ENCODE measurements around the gene CPSF6. TPM values are rescaled to one million over a fixed set of nuclear protein-coding genes. Genes with fewer than 3 reads are reported as not detected.

Gene CPSF6
- total RNA-seq, 1 experiment from 2014 or later, result 124 TPM

GRCh38 chr12:69231479-69231878 lies 7.9 kb upstream of the CPSF6 start (continued):
- TF ChIP-seq PRDM15 (CRISPR knock-in tag; IDR thresholded peaks at IDR 0.05) (no peak), E2F4 (CRISPR knock-in tag; IDR thresholded peaks at IDR 0.05; ENCODE audit: borderline replicate concordance, low read depth) (no peak)

- TF ChIP-seq PREB (CRISPR knock-in tag; IDR thresholded peaks at IDR 0.05; ENCODE audit: borderline replicate concordance) (no peak), HMGA2 (CRISPR knock-in tag; IDR thresholded peaks at IDR 0.05) (no peak), ATF3 (CRISPR knock-in tag; conservative IDR thresholded peaks at IDR 0.05) (no peak), AR (CRISPR knock-in tag; IDR thresholded peaks at IDR 0.05) (no peak), FOXP4 (CRISPR knock-in tag; IDR thresholded peaks at IDR 0.05) (no peak)
- DNase-seq (ENCODE audit: low spot score), result no peak
- ChIA-PET POLR2A (interaction anchor here (0.7 kb wide), 1 partner anchor 82 kb away, joined by 3 read pairs; no protein-coding TSS in a partner anchor), CTCF (no interaction called here)
- ATAC-seq, result no peak; the same call in 1 of the 2 replicates
- peak overlapping the region; percentile 73 for H3K4me3 Mint-ChIP-seq
- H3K27ac Mint-ChIP-seq, result peak overlapping the region; percentile 97
- H3K9me3 Mint-ChIP-seq, result peaks cover 1% of the 10 kb centered on the region
- H3K4me1 Mint-ChIP-seq, result peaks cover 45% of the 10 kb centered on the region
- peaks cover 4% of the 10 kb centered on the region; the same call in 1 of the 2 replicates for H3K36me3 Mint-ChIP-seq
- no peaks in the 10 kb centered on the region for H3K27me3 Mint-ChIP-seq (ENCODE audit: low read depth)
Observed at GRCh38 chr12:69238589-69239351, 599 bp upstream of the CPSF6 start.

- ChIA-PET POLR2A (no interaction called here), CTCF (no interaction called here)
- H3K27me3 Mint-ChIP-seq (ENCODE audit: low read depth), result no peaks in the 10 kb centered on the region
- DNase-seq (ENCODE audit: low spot score), result peak; percentile 60
- peaks cover 7% of the 10 kb centered on the region; the same call in 1 of the 2 replicates for H3K36me3 Mint-ChIP-seq
- H3K4me3 Mint-ChIP-seq, result peak overlapping the region; percentile 98
- no peaks in the 10 kb centered on the region for H3K9me3 Mint-ChIP-seq
- H3K27ac Mint-ChIP-seq, result peak overlapping the region; percentile 99
- peak; percentile 25 for ATAC-seq
- peaks cover 49% of the 10 kb centered on the region for H3K4me1 Mint-ChIP-seq
- TF ChIP-seq CTCF (IDR thresholded peaks at IDR 0.05), result no peak
- TF ChIP-seq JUN (CRISPR knock-in tag; IDR thresholded peaks at IDR 0.05), result no peak
- TF ChIP-seq CREB1 (CRISPR knock-in tag; IDR thresholded peaks at IDR 0.05), result no peak
- no peak for TF ChIP-seq ZNF671 (CRISPR knock-in tag; IDR thresholded peaks at IDR 0.05)
- TF ChIP-seq E2F4 (CRISPR knock-in tag; IDR thresholded peaks at IDR 0.05; ENCODE audit: borderline replicate concordance, low read depth), result no peak
- no peak for TF ChIP-seq IRF2 (CRISPR knock-in tag; IDR thresholded peaks at IDR 0.05; ENCODE audit: borderline replicate concordance, low read depth)
- no peak for TF ChIP-seq PREB (CRISPR knock-in tag; IDR thresholded peaks at IDR 0.05; ENCODE audit: borderline replicate concordance)
- TF ChIP-seq ESRRA (CRISPR knock-in tag; IDR thresholded peaks at IDR 0.05; ENCODE audit: borderline replicate concordance), result no peak
Observed at GRCh38 chr12:69239922-69240630, 707 bp downstream of the CPSF6 start.
